Right lobe of liver (tissue), 6 donors: Measurements from ENCODE around the gene ATP6V1C2. TPM values are rescaled to one million over a fixed set of nuclear protein-coding genes. Genes with fewer than 3 reads are reported as not detected.

ENCODE experiments used
- ATAC-seq, 4 donors: fragments of 200-7000 bp; cut with Tn5 transposase; one replicate each; pipeline ENCODE4 v1.9.1; 2020; ENCODE audit warnings: mild to moderate bottlenecking in 4 of 4, moderate library complexity in 4 of 4
- DNase-seq, 3 donors: peaks; one replicate each; pipeline ENCODE4 v3.0.0-alpha.2; 2020
- H3K27ac ChIP-seq, 3 donors: fragments of 200-600 bp; one replicate each; pipeline ENCODE4 v1.8.0; 2022
- H3K27me3 ChIP-seq, 2 donors: fragments of 200-600 bp; one replicate each; pipeline ENCODE4 v1.8.0; 2022
- H3K36me3 ChIP-seq, 4 donors: fragments of 200-600 bp; sonication (generic) in 1 of 4; one replicate each; pipeline versions ENCODE4 v1.5.1 to v1.8.0; 2017 to 2022; ENCODE audit warnings: control low read depth in 1 of 4
- H3K4me1 ChIP-seq, 4 donors: fragments of 200-600 bp; sonication (generic) in 1 of 4; one replicate each; pipeline versions ENCODE4 v1.5.1 to v1.8.0; 2017 to 2022; ENCODE audit warnings: control low read depth in 1 of 4
- H3K4me3 ChIP-seq, 3 donors: fragments of 200-600 bp; one replicate each; pipeline ENCODE4 v1.8.0; 2022
- H3K9me3 ChIP-seq, 4 donors: fragments of 200-600 bp; sonication (generic) in 1 of 4; one replicate each; pipeline versions ENCODE4 v1.5.1 to v1.8.0; 2017 to 2022; ENCODE audit warnings: control low read depth in 1 of 4
- POLR2A ChIP-seq: fragments of 450-650 bp; IDR thresholded peaks from one replicate; pipeline ENCODE4 v1.6.1; 2017; ENCODE audit warnings: antibody characterized with exemption, mild to moderate bottlenecking
- WGBS: methylation state at CpG from one replicate; pipeline ENCODE4 v1.1.6; 2018; ENCODE audit warnings: low coverage, low lambda C conversion rate; ENCODE audit not compliant: insufficient coverage; ENCODE audit errors: missing lambda C conversion rate; 5-methylcytosine and 5-hydroxymethylcytosine counted together
- intact Hi-C, 2 donors: fragments of 100-400 bp; cut with DNase I; formaldehyde crosslinking; loops; one replicate each; pipeline versions ENCODE4 v1.11.2 to v1.14.1; 2022
- total RNA-seq, 6 experiments: library from RNA; depleted of rRNA in 2 of 6; stranded (reverse); fragments of >200 nt in 2 of 6; fragmentation: NEBNext Ultra II Directional in 3 of 6; extraction: Animal tissue kit (Norgen Biotek cat#: 25700) in 3 of 6; gene quantifications; one replicate each; pipeline versions ENCODE4 v1.1.0 to v1.2.4, GENCODE V29; 2016 to 2023
- TF ChIP-seq, protein P1 (sequence below), 4 donors: fragments of 200-600 bp in 3 of 4; fragments of 450-650 bp in 1 of 4; IDR thresholded peaks; one replicate each; pipeline versions ENCODE4 v1.5.1 to v1.8.0; 2016 to 2022; ENCODE audit warnings: antibody characterized with exemption in 4 of 4, mild to moderate bottlenecking in 2 of 4
- donor health status: DM: no; HTN: yes; CAD: no.
- donor health status: DM: no; HTN: no; CAD: no.
- donor health status: DM: no; HTN: no; CAD: no.
- donor health status: DM: no; HTN: yes; CAD: no.
- donor health status: DM: no; HTN: yes; CAD: no.

ATP6V1C2 gene
- total RNA-seq, 6 experiments from 2014 or later, result 0.12 to 0.22 TPM; not detected in 4

GRCh38 chr2:10787176-10787968, 65.9 kb downstream of the ATP6V1C2 start:
- intact Hi-C loops, result no loop called here
- no peak overlapping the region for H3K27ac ChIP-seq
- WGBS, result 74% methylated on average over 13 of the region's 20 CpGs
- no peaks in the 10 kb centered on the region for H3K9me3 ChIP-seq
- peaks cover 7 to 98% (median 60%) of the 10 kb centered on the region in 4 donors for H3K36me3 ChIP-seq
- no peaks in the 10 kb centered on the region for H3K4me1 ChIP-seq
- H3K4me3 ChIP-seq, result no peak overlapping the region
- ATAC-seq, result peak in 1 of 4 donors; percentile 25
- DNase-seq, result no peak
- TF ChIP-seq, protein P1, sequence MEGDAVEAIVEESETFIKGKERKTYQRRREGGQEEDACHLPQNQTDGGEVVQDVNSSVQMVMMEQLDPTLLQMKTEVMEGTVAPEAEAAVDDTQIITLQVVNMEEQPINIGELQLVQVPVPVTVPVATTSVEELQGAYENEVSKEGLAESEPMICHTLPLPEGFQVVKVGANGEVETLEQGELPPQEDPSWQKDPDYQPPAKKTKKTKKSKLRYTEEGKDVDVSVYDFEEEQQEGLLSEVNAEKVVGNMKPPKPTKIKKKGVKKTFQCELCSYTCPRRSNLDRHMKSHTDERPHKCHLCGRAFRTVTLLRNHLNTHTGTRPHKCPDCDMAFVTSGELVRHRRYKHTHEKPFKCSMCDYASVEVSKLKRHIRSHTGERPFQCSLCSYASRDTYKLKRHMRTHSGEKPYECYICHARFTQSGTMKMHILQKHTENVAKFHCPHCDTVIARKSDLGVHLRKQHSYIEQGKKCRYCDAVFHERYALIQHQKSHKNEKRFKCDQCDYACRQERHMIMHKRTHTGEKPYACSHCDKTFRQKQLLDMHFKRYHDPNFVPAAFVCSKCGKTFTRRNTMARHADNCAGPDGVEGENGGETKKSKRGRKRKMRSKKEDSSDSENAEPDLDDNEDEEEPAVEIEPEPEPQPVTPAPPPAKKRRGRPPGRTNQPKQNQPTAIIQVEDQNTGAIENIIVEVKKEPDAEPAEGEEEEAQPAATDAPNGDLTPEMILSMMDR (IDR thresholded peaks at IDR 0.05), result peak in 3 of 4 donors; percentile 14 to 39 (median 29)
- no peak for TF ChIP-seq POLR2A
- no peaks in the 10 kb centered on the region for H3K27me3 ChIP-seq

- WGBS, result 67% methylated on average over 7 of the region's 8 CpGs
- Histone ChIP-seq H3K27ac (no peak overlapping the region), H3K4me3 (no peak overlapping the region), H3K4me1 (no peaks in the 10 kb centered on the region), H3K27me3 (no peaks in the 10 kb centered on the region), H3K36me3 (peaks cover 7 to 99% (median 64%) of the 10 kb centered on the region in 4 donors), H3K9me3 (no peaks in the 10 kb centered on the region)
- no peak for TF ChIP-seq POLR2A
- TF ChIP-seq, protein P1 (IDR thresholded peaks at IDR 0.05), result no peak
- DNase-seq (no peak), ATAC-seq (no peak)
- intact Hi-C loops, result no loop called here
Measured at GRCh38 chr2:10788855-10789254, 67.4 kb downstream of the ATP6V1C2 start.

- WGBS, result 53% methylated on average over 5 of the region's 6 CpGs
- no peak for DNase-seq
- TF ChIP-seq, protein P1 (IDR thresholded peaks at IDR 0.05), result no peak
- TF ChIP-seq POLR2A, result no peak
- Histone ChIP-seq H3K27me3 (no peaks in the 10 kb centered on the region), H3K27ac (no peak overlapping the region), H3K9me3 (no peaks in the 10 kb centered on the region), H3K4me3 (no peak overlapping the region), H3K36me3 (peaks cover 7 to 95% (median 57%) of the 10 kb centered on the region in 4 donors), H3K4me1 (no peaks in the 10 kb centered on the region)
- intact Hi-C loops, result no loop called here
- ATAC-seq, result peak in 1 of 4 donors; percentile 46
Measured at GRCh38 chr2:10790228-10790973, 69.0 kb downstream of the ATP6V1C2 start.

DNA sequence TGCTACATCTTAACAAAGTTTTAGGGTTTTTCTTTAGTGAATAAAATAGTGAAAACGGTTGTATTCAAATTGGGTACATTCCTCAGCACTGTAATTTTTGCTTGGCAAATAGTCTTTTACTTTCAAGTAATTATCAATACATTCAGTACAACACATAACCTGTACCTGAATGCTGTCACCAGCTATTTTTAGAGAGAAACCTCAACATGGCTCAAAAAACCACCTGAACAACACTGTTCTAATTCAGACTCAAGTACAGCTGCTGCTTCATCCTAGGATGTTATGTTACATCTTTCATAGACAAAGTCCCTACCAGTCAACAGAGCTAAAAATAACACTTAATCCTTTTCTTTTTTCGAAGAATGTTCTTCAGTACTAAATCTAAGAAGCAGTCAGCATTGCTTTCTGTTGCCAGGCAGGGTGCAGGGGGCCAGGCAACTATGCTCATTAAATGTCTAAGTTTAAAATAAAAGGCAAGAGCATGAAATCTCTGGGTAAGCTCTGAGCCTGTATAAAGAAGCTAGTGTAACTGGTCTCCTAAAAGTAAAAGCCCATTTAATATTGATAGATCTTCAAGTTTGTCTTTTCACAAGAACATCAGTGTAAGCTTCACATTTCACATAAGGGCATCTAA, 70.7 kb downstream of the ATP6V1C2 start:
- H3K4me3 ChIP-seq, result no peak overlapping the region
- ATAC-seq (no peak), DNase-seq (no peak)
- peaks cover 7 to 95% (median 53%) of the 10 kb centered on the region in 4 donors for H3K36me3 ChIP-seq
- no peak overlapping the region for H3K27ac ChIP-seq
- no peak for TF ChIP-seq POLR2A
- H3K9me3 ChIP-seq, result no peaks in the 10 kb centered on the region
- intact Hi-C loops, result no loop called here
- H3K4me1 ChIP-seq, result no peaks in the 10 kb centered on the region
- H3K27me3 ChIP-seq, result no peaks in the 10 kb centered on the region
- WGBS, result 49% methylated on average over 2 of the region's 2 CpGs
